NT2/D1 (cell line): ENCODE measurements around the gene CRELD1.
"Not testable (repeated sequence)": the region's sequence is repeated elsewhere in the genome, so short reads cannot be mapped to it uniquely, and the experiment has no call there.

Experiments used
- DNase-seq: peaks from one replicate; pipeline ENCODE4 v3.0.0-alpha.2; 2011; ENCODE audit warnings: low read depth, low spot score
- H3K27me3 ChIP-seq: 2 replicates; pipeline ENCODE4 v1.6.0; 2011; ENCODE audit warnings: mild to moderate bottlenecking; ENCODE audit not compliant: insufficient read length, insufficient read depth
- H3K36me3 ChIP-seq: 2 replicates; pipeline ENCODE4 v1.6.1; 2011; ENCODE audit warnings: mild to moderate bottlenecking, low read length, mixed read lengths; ENCODE audit not compliant: insufficient read depth, insufficient read length
- H3K4me1 ChIP-seq: 2 replicates; pipeline ENCODE4 v1.5.1; 2011; ENCODE audit not compliant: insufficient read depth, insufficient read length
- H3K4me3 ChIP-seq: 2 replicates; pipeline ENCODE4 v1.5.1; 2011; ENCODE audit warnings: low read depth; ENCODE audit not compliant: insufficient read length
- H3K9ac ChIP-seq: 2 replicates; pipeline ENCODE4 v1.6.0; 2011; ENCODE audit warnings: low read depth; ENCODE audit not compliant: insufficient read length
- H3K9me3 ChIP-seq: 2 replicates; pipeline ENCODE4 v1.5.1; 2011; ENCODE audit warnings: mild to moderate bottlenecking, low read length; ENCODE audit not compliant: insufficient read depth
- SUZ12 ChIP-seq: IDR thresholded peaks from 2 replicates; pipeline ENCODE4 v1.6.1; 2011; ENCODE audit not compliant: insufficient read length, insufficient read depth; ENCODE audit errors: extremely low read depth
- YY1 ChIP-seq: IDR thresholded peaks from 2 replicates; pipeline ENCODE4 v1.6.1; 2011; ENCODE audit not compliant: insufficient read length, insufficient read depth
- ZNF274 ChIP-seq: IDR thresholded peaks from 2 replicates; pipeline ENCODE4 v1.6.1; 2011; ENCODE audit warnings: mild to moderate bottlenecking, low read depth, low read length

CRELD1 gene

DNA sequence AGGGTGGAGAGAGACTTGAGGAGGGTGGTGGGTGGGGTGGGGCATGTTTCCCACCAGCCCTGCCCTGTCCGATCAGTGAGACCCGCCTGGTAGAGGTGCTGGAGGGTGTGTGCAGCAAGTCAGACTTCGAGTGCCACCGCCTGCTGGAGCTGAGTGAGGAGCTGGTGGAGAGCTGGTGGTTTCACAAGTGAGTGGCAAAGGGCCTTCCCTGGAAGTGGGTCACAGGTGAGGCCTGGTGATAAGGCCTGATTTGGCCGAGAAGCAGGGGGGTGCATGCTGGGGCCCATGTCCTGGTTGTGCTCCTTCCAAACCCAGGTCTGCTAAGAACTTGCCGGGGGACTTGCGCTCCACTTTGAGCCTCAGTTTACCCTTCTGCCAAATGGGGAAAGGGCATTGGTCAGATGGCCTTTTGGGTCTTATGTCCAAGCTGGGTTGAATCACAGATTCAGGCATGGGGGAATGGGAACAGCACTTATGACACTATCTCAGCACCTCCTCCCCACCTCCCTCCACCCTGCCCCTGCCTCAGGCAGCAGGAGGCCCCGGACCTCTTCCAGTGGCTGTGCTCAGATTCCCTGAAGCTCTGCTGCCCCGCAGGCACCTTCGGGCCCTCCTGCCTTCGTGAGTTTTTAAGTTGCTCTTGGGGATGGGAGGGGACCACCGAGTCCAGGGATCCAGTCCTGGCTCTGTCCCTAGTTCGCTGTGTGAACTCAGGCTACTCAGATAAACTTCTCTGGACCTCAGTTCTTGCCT lies 4.0 kb downstream of the CRELD1 start:
- Histone ChIP-seq H3K4me3 (no peak overlapping the region), H3K27me3 (no peaks in the 10 kb centered on the region), H3K4me1 (no peaks in the 10 kb centered on the region), H3K9ac (peak overlapping the region; percentile 24), H3K36me3 (peaks cover 41% of the 10 kb centered on the region), H3K9me3 (peaks cover 6% of the 10 kb centered on the region; the same call in 1 of the 2 replicates)
- no peak for DNase-seq
- no peak for TF ChIP-seq SUZ12
- TF ChIP-seq ZNF274: no peak
- no peak for TF ChIP-seq YY1

DNA sequence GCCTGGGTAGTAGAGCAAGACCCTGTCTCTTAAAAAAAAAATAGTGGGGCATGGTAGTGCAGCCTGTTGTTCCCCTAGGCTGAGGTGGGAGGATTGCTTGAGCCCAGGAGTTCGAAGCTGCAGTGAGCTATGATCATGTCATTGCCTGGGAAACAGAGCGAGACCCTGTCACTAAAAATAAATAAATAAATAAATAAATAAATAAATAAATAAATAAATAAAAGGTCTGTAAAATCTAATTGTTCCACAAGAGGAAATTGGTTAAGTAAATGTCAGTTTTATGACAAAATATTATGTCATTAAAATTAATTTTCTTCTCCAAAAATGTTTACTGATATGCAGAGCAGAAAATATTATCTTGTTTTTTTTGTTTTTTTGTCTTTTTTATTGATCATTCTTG lies 5.3 kb downstream of the CRELD1 start:
- Histone ChIP-seq H3K36me3 (peaks cover 53% of the 10 kb centered on the region), H3K9me3 (peaks cover 6% of the 10 kb centered on the region; the same call in 1 of the 2 replicates), H3K9ac (no peak overlapping the region), H3K4me1 (peaks cover 4% of the 10 kb centered on the region), H3K4me3 (no peak overlapping the region), H3K27me3 (no peaks in the 10 kb centered on the region)
- TF ChIP-seq SUZ12 (no peak), ZNF274 (no peak), YY1 (no peak)
- no peak for DNase-seq

DNA sequence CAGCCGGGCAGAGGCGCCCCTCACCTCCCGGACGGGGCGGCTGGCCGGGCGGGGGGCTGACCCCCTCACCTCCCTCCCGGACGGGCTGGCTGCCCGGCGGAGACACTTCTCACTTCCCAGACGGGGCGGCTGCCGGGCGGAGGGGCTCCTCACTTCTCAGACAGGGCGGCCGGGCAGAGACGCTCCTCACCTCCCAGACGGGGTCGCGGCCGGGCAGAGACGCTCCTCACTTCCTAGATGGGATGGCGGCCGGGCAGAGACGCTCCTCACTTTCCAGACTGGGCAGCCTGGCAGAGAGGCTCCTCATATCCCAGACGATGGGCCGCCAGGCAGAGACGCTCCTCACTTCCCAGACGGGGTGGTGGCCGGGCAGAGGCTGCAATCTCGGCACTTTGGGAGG lies 6.3 kb downstream of the CRELD1 start:
- H3K9me3 ChIP-seq, H3K9ac ChIP-seq, DNase-seq, H3K4me1 ChIP-seq, H3K4me3 ChIP-seq, H3K27me3 ChIP-seq: not testable (repeated sequence)
- peaks cover 61% of the 10 kb centered on the region for H3K36me3 ChIP-seq

DNA sequence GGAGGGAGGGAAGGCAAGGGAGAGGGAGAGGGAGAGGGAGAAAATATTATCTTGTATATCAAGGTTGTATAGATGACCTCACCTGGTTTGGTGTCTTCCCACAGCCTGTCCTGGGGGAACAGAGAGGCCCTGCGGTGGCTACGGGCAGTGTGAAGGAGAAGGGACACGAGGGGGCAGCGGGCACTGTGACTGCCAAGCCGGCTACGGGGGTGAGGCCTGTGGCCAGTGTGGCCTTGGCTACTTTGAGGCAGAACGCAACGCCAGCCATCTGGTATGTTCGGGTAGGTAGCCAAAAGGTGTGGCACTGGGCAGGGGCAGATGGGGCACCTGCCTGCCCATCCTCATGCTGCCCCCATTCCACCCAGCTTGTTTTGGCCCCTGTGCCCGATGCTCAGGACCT lies 7.1 kb downstream of the CRELD1 start:
- Histone ChIP-seq H3K9ac (no peak overlapping the region), H3K4me3 (no peak overlapping the region), H3K36me3 (peaks cover 59% of the 10 kb centered on the region), H3K27me3 (no peaks in the 10 kb centered on the region), H3K4me1 (peaks cover 4% of the 10 kb centered on the region), H3K9me3 (peaks cover 6% of the 10 kb centered on the region; the same call in 1 of the 2 replicates)
- TF ChIP-seq SUZ12 (no peak), ZNF274 (no peak), YY1 (no peak)
- no peak for DNase-seq

DNA sequence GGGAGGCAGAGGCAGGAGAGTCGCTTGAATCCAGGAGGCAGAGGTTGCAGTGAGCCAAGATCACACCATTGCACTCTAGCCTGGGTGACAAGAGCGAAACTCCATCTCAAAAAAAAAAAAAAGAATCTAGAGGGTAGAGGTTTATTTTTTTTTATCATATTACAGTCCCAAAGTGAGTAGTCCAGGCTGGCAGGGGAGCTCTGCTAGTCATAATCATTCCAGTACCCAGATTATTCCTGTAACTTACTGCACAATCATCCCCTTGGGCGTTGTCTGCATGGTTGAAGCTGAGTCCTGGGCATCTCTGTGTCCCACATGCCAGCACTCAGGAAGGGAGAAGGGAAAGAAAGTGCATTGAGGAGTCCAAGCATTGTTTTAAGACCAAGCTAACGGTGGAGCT lies 8.5 kb downstream of the CRELD1 start:
- no peak for DNase-seq
- TF ChIP-seq ZNF274: no peak
- no peak for TF ChIP-seq SUZ12
- no peak for TF ChIP-seq YY1
- Histone ChIP-seq H3K27me3 (no peaks in the 10 kb centered on the region), H3K9me3 (peaks cover 6% of the 10 kb centered on the region; the same call in 1 of the 2 replicates), H3K4me3 (no peak overlapping the region), H3K9ac (no peak overlapping the region), H3K36me3 (peaks cover 48% of the 10 kb centered on the region), H3K4me1 (peaks cover 4% of the 10 kb centered on the region)

DNA sequence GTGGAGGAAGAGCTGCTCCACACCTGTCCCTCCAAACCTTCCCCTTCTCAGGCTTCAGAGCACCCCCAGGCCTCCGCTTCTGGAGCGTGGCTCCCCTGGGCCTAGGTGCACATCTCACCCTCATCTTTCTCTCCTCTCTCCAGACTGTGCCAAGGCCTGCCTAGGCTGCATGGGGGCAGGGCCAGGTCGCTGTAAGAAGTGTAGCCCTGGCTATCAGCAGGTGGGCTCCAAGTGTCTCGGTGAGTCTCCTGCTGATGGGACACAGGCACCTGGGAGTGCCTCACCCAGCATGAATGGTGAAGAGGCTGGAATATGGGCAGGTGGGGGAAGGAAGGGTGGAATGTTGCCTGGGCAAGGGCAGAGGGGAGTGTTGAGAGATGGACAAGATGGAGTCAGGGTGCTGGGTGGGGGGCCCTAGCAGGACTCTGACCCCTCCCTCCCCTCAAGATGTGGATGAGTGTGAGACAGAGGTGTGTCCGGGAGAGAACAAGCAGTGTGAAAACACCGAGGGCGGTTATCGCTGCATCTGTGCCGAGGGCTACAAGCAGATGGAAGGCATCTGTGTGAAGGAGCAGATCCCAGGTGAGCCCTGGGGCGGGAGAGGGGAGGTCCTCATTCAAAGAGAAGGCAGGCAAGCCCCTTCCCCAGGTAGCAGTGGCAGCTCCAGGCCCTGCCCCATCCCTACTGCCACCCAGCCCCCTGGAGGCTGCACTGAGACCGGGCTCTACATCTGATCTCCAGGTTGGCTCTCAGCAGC lies 9.5 kb downstream of the CRELD1 start:
- H3K4me3 ChIP-seq: no peak overlapping the region
- TF ChIP-seq ZNF274: no peak
- no peak for TF ChIP-seq YY1
- no peak for TF ChIP-seq SUZ12
- no peak for DNase-seq
- H3K4me1 ChIP-seq: peaks cover 4% of the 10 kb centered on the region
- H3K9me3 ChIP-seq: peaks cover 6% of the 10 kb centered on the region; the same call in 1 of the 2 replicates
- no peak overlapping the region for H3K9ac ChIP-seq
- no peaks in the 10 kb centered on the region for H3K27me3 ChIP-seq
- H3K36me3 ChIP-seq: peaks cover 41% of the 10 kb centered on the region

DNA sequence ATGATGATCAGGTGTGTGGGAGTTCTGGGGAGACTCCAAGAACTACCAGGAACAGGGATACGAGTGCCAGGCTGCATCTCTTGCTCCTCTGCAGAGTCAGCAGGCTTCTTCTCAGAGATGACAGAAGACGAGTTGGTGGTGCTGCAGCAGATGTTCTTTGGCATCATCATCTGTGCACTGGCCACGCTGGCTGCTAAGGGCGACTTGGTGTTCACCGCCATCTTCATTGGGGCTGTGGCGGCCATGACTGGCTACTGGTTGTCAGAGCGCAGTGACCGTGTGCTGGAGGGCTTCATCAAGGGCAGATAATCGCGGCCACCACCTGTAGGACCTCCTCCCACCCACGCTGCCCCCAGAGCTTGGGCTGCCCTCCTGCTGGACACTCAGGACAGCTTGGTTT lies 10.6 kb downstream of the CRELD1 start:
- no peaks in the 10 kb centered on the region for H3K27me3 ChIP-seq

More for the DNA sequence above, 10.6 kb downstream of the CRELD1 start:
- peaks cover 4% of the 10 kb centered on the region for H3K4me1 ChIP-seq
- DNase-seq: no peak
- TF ChIP-seq YY1 (no peak), ZNF274 (no peak), SUZ12 (no peak)
- peaks cover 6% of the 10 kb centered on the region; the same call in 1 of the 2 replicates for H3K9me3 ChIP-seq
- peaks cover 42% of the 10 kb centered on the region for H3K36me3 ChIP-seq
- no peak overlapping the region for H3K9ac ChIP-seq
- no peak overlapping the region for H3K4me3 ChIP-seq
